ENCODE measurements around the gene HYOU1.

- TF ChIP-seq TAF1 (IDR thresholded peaks at IDR 0.05; ENCODE audit: borderline replicate concordance, insufficient read depth, low read length) (no peak), POLR2AphosphoS5 (IDR thresholded peaks at IDR 0.05; ENCODE audit: low read depth, low read length) (no peak)
- TF ChIP-seq, protein P1, sequence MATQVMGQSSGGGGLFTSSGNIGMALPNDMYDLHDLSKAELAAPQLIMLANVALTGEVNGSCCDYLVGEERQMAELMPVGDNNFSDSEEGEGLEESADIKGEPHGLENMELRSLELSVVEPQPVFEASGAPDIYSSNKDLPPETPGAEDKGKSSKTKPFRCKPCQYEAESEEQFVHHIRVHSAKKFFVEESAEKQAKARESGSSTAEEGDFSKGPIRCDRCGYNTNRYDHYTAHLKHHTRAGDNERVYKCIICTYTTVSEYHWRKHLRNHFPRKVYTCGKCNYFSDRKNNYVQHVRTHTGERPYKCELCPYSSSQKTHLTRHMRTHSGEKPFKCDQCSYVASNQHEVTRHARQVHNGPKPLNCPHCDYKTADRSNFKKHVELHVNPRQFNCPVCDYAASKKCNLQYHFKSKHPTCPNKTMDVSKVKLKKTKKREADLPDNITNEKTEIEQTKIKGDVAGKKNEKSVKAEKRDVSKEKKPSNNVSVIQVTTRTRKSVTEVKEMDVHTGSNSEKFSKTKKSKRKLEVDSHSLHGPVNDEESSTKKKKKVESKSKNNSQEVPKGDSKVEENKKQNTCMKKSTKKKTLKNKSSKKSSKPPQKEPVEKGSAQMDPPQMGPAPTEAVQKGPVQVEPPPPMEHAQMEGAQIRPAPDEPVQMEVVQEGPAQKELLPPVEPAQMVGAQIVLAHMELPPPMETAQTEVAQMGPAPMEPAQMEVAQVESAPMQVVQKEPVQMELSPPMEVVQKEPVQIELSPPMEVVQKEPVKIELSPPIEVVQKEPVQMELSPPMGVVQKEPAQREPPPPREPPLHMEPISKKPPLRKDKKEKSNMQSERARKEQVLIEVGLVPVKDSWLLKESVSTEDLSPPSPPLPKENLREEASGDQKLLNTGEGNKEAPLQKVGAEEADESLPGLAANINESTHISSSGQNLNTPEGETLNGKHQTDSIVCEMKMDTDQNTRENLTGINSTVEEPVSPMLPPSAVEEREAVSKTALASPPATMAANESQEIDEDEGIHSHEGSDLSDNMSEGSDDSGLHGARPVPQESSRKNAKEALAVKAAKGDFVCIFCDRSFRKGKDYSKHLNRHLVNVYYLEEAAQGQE (IDR thresholded peaks at IDR 0.05; ENCODE audit: insufficient read depth in 1 of 2, low read depth in 2 of 2, low read length in 2 of 2): no peak
Observed at GRCh38 chr11:119054418-119054817, 2.6 kb downstream of the HYOU1 start.

All from PFSK-1 (cell line).